DOHH2 (cell line): Measurements from ENCODE around the gene MAGEF1.

ENCODE experiments used
- H3F3A ChIP-seq: fragments of 200-600 bp; sonication (generic), shearing (Covaris generic); 2 replicates; pipeline ENCODE4 v1.6.0; 2016; ENCODE audit warnings: antibody characterized with exemption, mild to moderate bottlenecking; ENCODE audit not compliant: control insufficient read depth, insufficient read depth
- H3K27ac ChIP-seq: fragments of 200-600 bp; sonication (generic); 2 replicates; pipeline ENCODE4 v1.5.1; 2014; ENCODE audit warnings: low read depth, mild to moderate bottlenecking, low read length, moderate library complexity
- H3K27me3 ChIP-seq: fragments of 200-600 bp; sonication (generic); 2 replicates; pipeline ENCODE4 v1.6.1; 2014; ENCODE audit warnings: mild to moderate bottlenecking, low read length, mixed read lengths; ENCODE audit not compliant: control insufficient read depth
- H3K36me3 ChIP-seq: fragments of 200-600 bp; sonication (generic); 2 replicates; pipeline ENCODE4 v1.6.1; 2014; ENCODE audit warnings: mild to moderate bottlenecking, low read length, moderate library complexity, mixed read lengths; ENCODE audit not compliant: control insufficient read depth
- H3K4me1 ChIP-seq: fragments of 200-600 bp; sonication (generic); 2 replicates; pipeline ENCODE4 v1.6.1; 2014; ENCODE audit warnings: mild to moderate bottlenecking, low read length, mixed read lengths; ENCODE audit not compliant: control insufficient read depth
- H3K4me2 ChIP-seq: fragments of 200-600 bp; sonication (generic); 2 replicates; pipeline ENCODE4 v1.6.0; 2014; ENCODE audit warnings: mild to moderate bottlenecking, low read length, moderate library complexity
- H3K4me3 ChIP-seq: fragments of 200-600 bp; sonication (generic); 2 replicates; pipeline ENCODE4 v1.5.1; 2014; ENCODE audit warnings: mild to moderate bottlenecking, low read length, mixed read lengths
- H3K79me2 ChIP-seq: fragments of 200-600 bp; sonication (generic); 2 replicates; pipeline ENCODE4 v1.6.1; 2014; ENCODE audit warnings: mild to moderate bottlenecking, low read length, mixed read lengths; ENCODE audit not compliant: control insufficient read depth
- H3K9me2 ChIP-seq: fragments of 200-600 bp; sonication (generic); replicated peaks from 2 replicates; pipeline ENCODE4 v1.6.1; 2014; ENCODE audit warnings: mild to moderate bottlenecking, low read length, mixed read lengths; ENCODE audit not compliant: control insufficient read depth
- H3K9me3 ChIP-seq: fragments of 200-600 bp; sonication (generic); 2 replicates; pipeline ENCODE4 v1.6.1; 2014; ENCODE audit warnings: antibody characterized with exemption, low read length, mixed read lengths; ENCODE audit not compliant: control insufficient read depth, insufficient read depth
- H4K20me1 ChIP-seq: fragments of 200-600 bp; sonication (generic); 2 replicates; pipeline ENCODE4 v1.6.0; 2014; ENCODE audit warnings: low read depth, mild to moderate bottlenecking, antibody characterized with exemption, low read length, moderate library complexity; ENCODE audit not compliant: control insufficient read depth, insufficient read depth
- EZH2phosphoT487 ChIP-seq: fragments of 200-600 bp; sonication (generic); IDR thresholded peaks from 2 replicates; pipeline ENCODE4 v1.6.1; 2017; ENCODE audit warnings: borderline replicate concordance, mild to moderate bottlenecking, antibody characterized with exemption, low read length, moderate library complexity, mixed read lengths
- TF ChIP-seq, protein P1 (sequence below): fragments of 200-600 bp; sonication (generic); IDR thresholded peaks from one replicate; pipeline ENCODE4 v1.5.1; 2014; ENCODE audit warnings: antibody characterized with exemption, mild to moderate bottlenecking, low read depth, low read length; ENCODE audit not compliant: poor library complexity, severe bottlenecking

The MAGEF1 gene

DNA sequence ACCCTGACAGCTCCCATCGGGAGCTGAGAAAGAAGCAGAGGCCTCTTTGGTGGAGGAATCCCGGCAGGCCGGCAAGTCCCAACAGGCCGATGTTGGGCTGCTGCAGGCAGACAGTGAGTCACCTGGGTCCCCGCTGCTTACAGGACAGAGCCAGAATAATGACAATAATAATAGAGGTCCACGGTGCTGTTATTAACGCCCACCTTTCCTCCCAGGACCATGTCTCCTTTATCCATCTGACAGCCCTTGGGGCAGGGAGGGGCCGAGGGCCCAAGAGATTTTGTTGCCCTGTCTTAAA is 29.3 kb upstream of the MAGEF1 start:
- no peak for TF ChIP-seq EZH2phosphoT487
- TF ChIP-seq, protein P1, sequence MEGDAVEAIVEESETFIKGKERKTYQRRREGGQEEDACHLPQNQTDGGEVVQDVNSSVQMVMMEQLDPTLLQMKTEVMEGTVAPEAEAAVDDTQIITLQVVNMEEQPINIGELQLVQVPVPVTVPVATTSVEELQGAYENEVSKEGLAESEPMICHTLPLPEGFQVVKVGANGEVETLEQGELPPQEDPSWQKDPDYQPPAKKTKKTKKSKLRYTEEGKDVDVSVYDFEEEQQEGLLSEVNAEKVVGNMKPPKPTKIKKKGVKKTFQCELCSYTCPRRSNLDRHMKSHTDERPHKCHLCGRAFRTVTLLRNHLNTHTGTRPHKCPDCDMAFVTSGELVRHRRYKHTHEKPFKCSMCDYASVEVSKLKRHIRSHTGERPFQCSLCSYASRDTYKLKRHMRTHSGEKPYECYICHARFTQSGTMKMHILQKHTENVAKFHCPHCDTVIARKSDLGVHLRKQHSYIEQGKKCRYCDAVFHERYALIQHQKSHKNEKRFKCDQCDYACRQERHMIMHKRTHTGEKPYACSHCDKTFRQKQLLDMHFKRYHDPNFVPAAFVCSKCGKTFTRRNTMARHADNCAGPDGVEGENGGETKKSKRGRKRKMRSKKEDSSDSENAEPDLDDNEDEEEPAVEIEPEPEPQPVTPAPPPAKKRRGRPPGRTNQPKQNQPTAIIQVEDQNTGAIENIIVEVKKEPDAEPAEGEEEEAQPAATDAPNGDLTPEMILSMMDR, result no peak
- Histone ChIP-seq H3K36me3 (no peaks in the 10 kb centered on the region), H4K20me1 (no peaks in the 10 kb centered on the region), H3K4me1 (no peaks in the 10 kb centered on the region), H3F3A (no peaks in the 10 kb centered on the region), H3K4me3 (no peak overlapping the region), H3K4me2 (no peak overlapping the region), H3K9me2 (no peaks in the 10 kb centered on the region), H3K27me3 (no peaks in the 10 kb centered on the region), H3K9me3 (no peaks in the 10 kb centered on the region), H3K27ac (no peak overlapping the region), H3K79me2 (no peaks in the 10 kb centered on the region)

DNA sequence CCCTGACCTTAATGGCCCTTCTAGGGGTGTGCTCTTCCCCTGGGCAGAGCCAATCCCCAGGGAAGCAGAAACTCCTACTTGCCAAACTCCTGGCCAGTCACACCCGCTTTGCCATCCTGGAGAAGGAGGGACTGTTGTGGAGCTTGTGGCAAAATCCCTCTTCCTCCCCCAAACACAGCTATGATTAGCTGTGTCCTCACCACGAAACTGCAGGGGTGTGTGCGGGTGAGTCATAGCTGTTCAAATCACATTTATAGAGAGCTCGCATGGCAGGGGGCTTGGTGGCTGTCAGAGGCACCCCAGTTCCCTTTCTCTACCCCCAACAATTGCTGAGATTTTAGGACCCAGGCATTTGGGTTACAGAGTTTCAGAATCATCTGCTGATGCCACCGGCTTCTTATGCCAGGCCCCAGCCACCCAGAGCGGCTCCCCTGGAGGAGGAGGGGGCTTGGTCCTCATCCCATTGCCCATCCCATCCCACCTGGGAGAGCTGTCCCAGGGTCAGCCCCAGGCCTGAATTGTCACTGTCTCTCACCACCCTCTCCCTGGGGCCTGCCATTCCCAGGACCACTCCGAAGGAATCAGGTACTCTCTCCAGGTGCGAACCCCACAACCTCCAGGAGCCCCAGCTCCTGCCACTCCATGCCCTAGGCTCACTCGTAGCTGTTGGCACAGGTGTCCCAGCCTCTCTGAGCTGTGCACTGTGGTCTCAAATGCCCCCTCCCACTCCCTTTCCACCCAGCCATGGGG is 28.8 kb upstream of the MAGEF1 start:
- Histone ChIP-seq H3K27ac (no peak overlapping the region), H3K9me3 (no peaks in the 10 kb centered on the region), H4K20me1 (no peaks in the 10 kb centered on the region), H3F3A (no peaks in the 10 kb centered on the region), H3K79me2 (no peaks in the 10 kb centered on the region), H3K9me2 (no peaks in the 10 kb centered on the region), H3K27me3 (no peaks in the 10 kb centered on the region), H3K4me1 (no peaks in the 10 kb centered on the region), H3K4me3 (no peak overlapping the region), H3K4me2 (no peak overlapping the region), H3K36me3 (no peaks in the 10 kb centered on the region)
- TF ChIP-seq, protein P1, result no peak
- TF ChIP-seq EZH2phosphoT487, result no peak

- no peaks in the 10 kb centered on the region for H3K36me3 ChIP-seq
- H3K27ac ChIP-seq, result no peak overlapping the region
- H3K4me3 ChIP-seq, result no peak overlapping the region
- no peaks in the 10 kb centered on the region for H3K27me3 ChIP-seq
- TF ChIP-seq, protein P1, result no peak
- TF ChIP-seq EZH2phosphoT487, result no peak
- no peaks in the 10 kb centered on the region for H4K20me1 ChIP-seq
- H3F3A ChIP-seq, result no peaks in the 10 kb centered on the region
- H3K79me2 ChIP-seq, result no peaks in the 10 kb centered on the region
- no peaks in the 10 kb centered on the region for H3K9me2 ChIP-seq
- no peaks in the 10 kb centered on the region for H3K4me1 ChIP-seq
- H3K4me2 ChIP-seq, result no peak overlapping the region
- no peaks in the 10 kb centered on the region for H3K9me3 ChIP-seq
These were observed 28.0 kb upstream of the MAGEF1 start for GRCh38 chr3:184739594-184740505.
